Mucosa of rectum (tissue), 2 donors: ENCODE measurements around the gene ABHD3.
"Not testable (repeated sequence)": the region's sequence is repeated elsewhere in the genome, so short reads cannot be mapped to it uniquely, and the experiment has no call there.

Experiments used
- H3K27ac ChIP-seq, 2 donors: one replicate each; pipeline ENCODE4 v1.7.0; 2013; ENCODE audit warnings: inconsistent platforms in 2 of 2, low read depth in 2 of 2, low read length in 2 of 2
- H3K27me3 ChIP-seq, 2 donors: one replicate each; pipeline ENCODE4 v1.7.0; 2013; ENCODE audit warnings: low read length in 2 of 2; ENCODE audit not compliant: control insufficient read depth in 2 of 2, insufficient read depth in 2 of 2
- H3K36me3 ChIP-seq, 2 donors: one replicate each; pipeline ENCODE4 v1.7.0; 2013; ENCODE audit warnings: low read length in 2 of 2; ENCODE audit not compliant: control insufficient read depth in 2 of 2, insufficient read depth in 2 of 2
- H3K4me1 ChIP-seq, 2 donors: one replicate each; pipeline ENCODE4 v1.7.0; 2013; ENCODE audit warnings: low read length in 2 of 2, mild to moderate bottlenecking in 1 of 2; ENCODE audit not compliant: control insufficient read depth in 2 of 2, insufficient read depth in 2 of 2
- H3K4me3 ChIP-seq, 2 donors: one replicate each; pipeline ENCODE4 v1.7.0; 2013; ENCODE audit warnings: low read length in 2 of 2
- H3K9ac ChIP-seq, 2 donors: one replicate each; pipeline ENCODE4 v1.7.0; 2013; ENCODE audit warnings: low read length in 2 of 2, low read depth in 1 of 2, mild to moderate bottlenecking in 1 of 2
- H3K9me3 ChIP-seq, 2 donors: one replicate each; pipeline ENCODE4 v1.7.0; 2013; ENCODE audit warnings: low read length in 2 of 2; ENCODE audit not compliant: control insufficient read depth in 2 of 2
- donor health status: healthy.
- donor health status: Normal muscosa, but diverticular disease.

The ABHD3 gene

GRCh38 chr18:21656402-21656801 lies 48.2 kb downstream of the ABHD3 start:
- Histone ChIP-seq H3K9ac (no peak overlapping the region), H3K4me3 (no peak overlapping the region), H3K4me1 (no peaks in the 10 kb centered on the region), H3K36me3 (peaks cover 6 to 8% of the 10 kb centered on the region in 2 donors), H3K9me3 (no peaks in the 10 kb centered on the region), H3K27ac (no peak overlapping the region), H3K27me3 (no peaks in the 10 kb centered on the region)

GRCh38 chr18:21653361-21653760 lies 51.2 kb downstream of the ABHD3 start:
- Histone ChIP-seq H3K4me1 (no peaks in the 10 kb centered on the region), H3K27me3 (no peaks in the 10 kb centered on the region), H3K36me3 (peaks cover 8 to 12% of the 10 kb centered on the region in 2 donors), H3K9ac (no peak overlapping the region), H3K9me3 (no peaks in the 10 kb centered on the region), H3K4me3 (no peak overlapping the region), H3K27ac (no peak overlapping the region)

GRCh38 chr18:21652073-21652472 lies 52.5 kb downstream of the ABHD3 start:
- Histone ChIP-seq H3K27ac (no peak overlapping the region), H3K9me3 (no peaks in the 10 kb centered on the region), H3K4me1 (no peaks in the 10 kb centered on the region), H3K4me3 (no peak overlapping the region), H3K9ac (no peak overlapping the region), H3K36me3 (peaks cover 6 to 9% of the 10 kb centered on the region in 2 donors), H3K27me3 (no peaks in the 10 kb centered on the region)

- H3K36me3 ChIP-seq, result peaks cover 6 to 7% of the 10 kb centered on the region in 2 donors
- no peaks in the 10 kb centered on the region for H3K4me1 ChIP-seq
- no peak overlapping the region for H3K27ac ChIP-seq
- no peak overlapping the region for H3K9ac ChIP-seq
- no peaks in the 10 kb centered on the region for H3K27me3 ChIP-seq
- H3K4me3 ChIP-seq, result no peak overlapping the region
- no peaks in the 10 kb centered on the region for H3K9me3 ChIP-seq
These were observed 54.3 kb downstream of the ABHD3 start for GRCh38 chr18:21650311-21650710.

- not testable (repeated sequence) for H3K27me3 ChIP-seq, H3K9me3 ChIP-seq, H3K36me3 ChIP-seq, H3K4me1 ChIP-seq, H3K9ac ChIP-seq, H3K4me3 ChIP-seq, H3K27ac ChIP-seq
These were observed 64.2 kb downstream of the ABHD3 start for GRCh38 chr18:21640375-21640774.

GRCh38 chr18:21638822-21639221 lies 65.8 kb downstream of the ABHD3 start:
- Histone ChIP-seq H3K36me3 (peaks cover 0 to 3% of the 10 kb centered on the region in 2 donors), H3K4me3 (no peak overlapping the region), H3K9ac (no peak overlapping the region), H3K27ac (no peak overlapping the region), H3K4me1 (peaks cover 0 to 3% of the 10 kb centered on the region in 2 donors), H3K9me3 (no peaks in the 10 kb centered on the region), H3K27me3 (no peaks in the 10 kb centered on the region)

- no peaks in the 10 kb centered on the region for H3K27me3 ChIP-seq
- H3K4me1 ChIP-seq, result peaks cover 0 to 3% of the 10 kb centered on the region in 2 donors
- H3K4me3 ChIP-seq, result no peak overlapping the region
- no peak overlapping the region for H3K27ac ChIP-seq
- H3K9me3 ChIP-seq, result no peaks in the 10 kb centered on the region
- H3K36me3 ChIP-seq, result peaks cover 1 to 3% of the 10 kb centered on the region in 2 donors
- no peak overlapping the region for H3K9ac ChIP-seq
These were observed 67.8 kb downstream of the ABHD3 start for GRCh38 chr18:21636769-21637168.

- H3K4me3 ChIP-seq, result no peak overlapping the region
- no peaks in the 10 kb centered on the region for H3K9me3 ChIP-seq
- peaks cover 0 to 3% of the 10 kb centered on the region in 2 donors for H3K4me1 ChIP-seq
- no peak overlapping the region for H3K9ac ChIP-seq
- H3K36me3 ChIP-seq, result peaks cover 7 to 8% of the 10 kb centered on the region in 2 donors
- no peaks in the 10 kb centered on the region for H3K27me3 ChIP-seq
- H3K27ac ChIP-seq, result no peak overlapping the region
These were observed 69.9 kb downstream of the ABHD3 start for GRCh38 chr18:21634588-21635199.

- no peak overlapping the region for H3K4me3 ChIP-seq
- H3K4me1 ChIP-seq, result no peaks in the 10 kb centered on the region
- H3K27ac ChIP-seq, result no peak overlapping the region
- no peaks in the 10 kb centered on the region for H3K9me3 ChIP-seq
- no peaks in the 10 kb centered on the region for H3K27me3 ChIP-seq
- H3K9ac ChIP-seq, result no peak overlapping the region
- H3K36me3 ChIP-seq, result peaks cover 13 to 18% of the 10 kb centered on the region in 2 donors
These were observed 72.2 kb downstream of the ABHD3 start for GRCh38 chr18:21632393-21632792.

GRCh38 chr18:21629089-21629832 lies 75.3 kb downstream of the ABHD3 start:
- H3K4me1 ChIP-seq, result no peaks in the 10 kb centered on the region
- no peak overlapping the region for H3K4me3 ChIP-seq
- H3K27me3 ChIP-seq, result no peaks in the 10 kb centered on the region
- no peaks in the 10 kb centered on the region for H3K9me3 ChIP-seq
- H3K27ac ChIP-seq, result peak overlapping the region in 1 of 2 donors; percentile 3
- H3K36me3 ChIP-seq, result peaks cover 17 to 19% of the 10 kb centered on the region in 2 donors
- no peak overlapping the region for H3K9ac ChIP-seq
